ENCODE results near the gene E2F2. TPM values are rescaled to one million over a fixed set of nuclear protein-coding genes. Genes with fewer than 3 reads are reported as not detected.
A peak's percentile ranks its signal among the peaks of the same experiment; 100 is the strongest.

Gene E2F2
- total RNA-seq, 2 experiments from 2014 or later: 31.3 to 33.8 TPM

DNA sequence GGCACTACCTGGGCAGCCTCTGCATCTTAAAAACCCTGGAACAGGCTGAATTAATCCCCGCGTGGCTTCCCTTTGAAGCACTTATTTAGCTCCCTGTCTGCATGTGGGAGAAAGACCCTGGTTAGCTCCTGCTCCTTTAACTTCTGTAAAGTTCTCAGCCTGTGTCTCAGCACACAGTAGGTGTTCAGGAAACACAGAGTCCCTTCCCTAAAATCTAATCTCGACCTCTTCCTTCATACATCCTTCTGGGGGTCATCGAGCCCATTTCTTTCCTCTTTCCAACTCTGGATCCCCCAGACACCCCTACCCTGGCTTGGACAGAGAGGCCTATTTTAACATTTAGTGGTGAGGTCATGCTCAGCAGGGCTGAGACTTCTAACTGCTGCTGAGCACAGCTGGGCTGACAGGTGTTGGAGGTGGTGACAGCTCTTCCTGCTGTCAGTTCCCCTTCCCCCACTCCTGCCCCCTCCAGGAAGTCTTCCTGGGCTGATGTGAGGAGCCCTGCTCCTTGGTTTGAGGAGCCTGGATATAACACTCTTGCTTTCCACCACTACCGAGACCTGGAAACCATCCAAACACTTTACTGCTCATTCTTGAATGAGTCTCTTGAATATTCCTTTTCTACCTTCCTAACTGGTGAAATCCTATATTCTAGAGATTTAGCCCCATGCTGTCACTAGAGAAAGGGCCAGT is 5.3 kb downstream of the E2F2 start:
- peak; percentile 54 for DNase-seq
- intact Hi-C loops (cut with micrococcal nuclease): no loop called here
- Mint-ChIP-seq H3K36me3 (ENCODE audit: low read depth) (peaks cover 58% of the 10 kb centered on the region), H3K4me3 (peak overlapping the region; percentile 51), H3K9me3 (no peaks in the 10 kb centered on the region), H3K27me3 (ENCODE audit: low read depth) (no peaks in the 10 kb centered on the region), H3K4me1 (ENCODE audit: low read depth) (peaks cover 53% of the 10 kb centered on the region), H3K27ac (no peak overlapping the region)
- CTCF ChIA-PET: interaction anchor here (0.7 to 11.9 kb wide), 6 partner anchors 9 to 776 kb away, joined by 3 to 143 read pairs (median 4); no protein-coding TSS in a partner anchor

DNA sequence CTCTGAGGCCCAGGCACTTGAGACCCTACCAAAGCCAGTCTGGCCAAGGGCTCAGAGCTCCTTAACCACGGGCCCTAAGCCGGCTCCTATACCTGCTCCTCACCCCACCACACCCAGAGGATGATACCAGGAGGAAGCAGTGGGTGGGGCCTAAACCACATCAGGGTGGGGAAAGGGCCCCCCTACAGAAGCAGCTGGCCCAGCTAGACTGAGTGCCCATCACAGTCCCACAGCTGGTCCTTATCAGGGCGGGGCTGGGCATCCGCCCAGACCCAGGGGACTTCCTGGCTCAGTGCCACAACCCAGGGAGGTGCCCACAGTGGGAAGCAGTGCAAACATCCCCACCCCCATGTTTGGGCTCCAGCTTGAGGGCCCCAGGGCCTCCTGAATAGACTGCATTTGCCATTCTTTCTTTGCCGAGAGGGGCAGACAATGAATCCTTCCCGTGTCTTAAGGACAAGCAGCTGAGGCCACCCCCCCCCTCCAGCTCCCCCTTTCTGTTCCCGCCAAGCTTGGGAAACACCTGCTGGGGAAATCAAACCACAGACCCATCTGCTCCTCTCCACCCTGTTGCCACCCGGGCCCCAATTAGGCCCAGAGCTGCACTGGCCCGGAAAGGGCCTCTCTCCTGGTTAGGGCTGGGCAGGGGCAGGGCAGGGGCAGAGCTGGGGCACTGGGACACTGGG is 6.2 kb downstream of the E2F2 start:
- Mint-ChIP-seq H3K27ac (no peak overlapping the region), H3K4me3 (peak overlapping the region; percentile 51), H3K4me1 (ENCODE audit: low read depth) (peaks cover 53% of the 10 kb centered on the region), H3K27me3 (ENCODE audit: low read depth) (no peaks in the 10 kb centered on the region), H3K36me3 (ENCODE audit: low read depth) (peaks cover 57% of the 10 kb centered on the region), H3K9me3 (no peaks in the 10 kb centered on the region)
- intact Hi-C loops (cut with micrococcal nuclease): no loop called here
- peak; percentile 45 for DNase-seq
- CTCF ChIA-PET: interaction anchor here (0.5 to 11.9 kb wide), 8 partner anchors 10 to 776 kb away, joined by 3 to 143 read pairs (median 4); no protein-coding TSS in a partner anchor

DNA sequence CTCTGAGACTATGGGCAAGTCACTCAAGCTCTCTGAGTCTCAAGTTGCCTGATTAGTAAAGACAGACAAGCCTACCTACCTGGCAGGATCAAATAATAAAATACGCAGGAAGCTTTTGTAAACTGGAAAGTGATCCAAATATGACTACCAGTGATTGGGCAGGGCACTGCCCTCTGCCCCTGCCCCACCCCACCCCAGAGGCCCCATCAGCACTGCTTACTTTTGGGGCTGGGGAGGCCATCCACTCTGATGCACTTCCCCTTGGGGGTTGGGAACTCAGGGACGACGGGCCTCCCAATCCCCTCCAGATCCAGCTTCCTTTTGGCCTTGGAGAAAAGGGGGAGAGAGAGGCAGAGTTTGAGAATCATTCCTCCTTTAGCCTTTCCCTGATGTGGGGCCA is 6.9 kb downstream of the E2F2 start:
- no peaks in the 10 kb centered on the region for H3K9me3 Mint-ChIP-seq
- H3K4me1 Mint-ChIP-seq (ENCODE audit: low read depth): peaks cover 48% of the 10 kb centered on the region
- H3K4me3 Mint-ChIP-seq: no peak overlapping the region
- intact Hi-C loops (cut with micrococcal nuclease): no loop called here
- CTCF ChIA-PET: interaction anchor here (0.5 to 11.9 kb wide), 6 partner anchors 11 to 101 kb away, joined by 3 to 143 read pairs (median 4); no protein-coding TSS in a partner anchor
- DNase-seq: no peak
- no peak overlapping the region for H3K27ac Mint-ChIP-seq
- no peaks in the 10 kb centered on the region for H3K27me3 Mint-ChIP-seq (ENCODE audit: low read depth)
- H3K36me3 Mint-ChIP-seq (ENCODE audit: low read depth): peaks cover 58% of the 10 kb centered on the region

DNA sequence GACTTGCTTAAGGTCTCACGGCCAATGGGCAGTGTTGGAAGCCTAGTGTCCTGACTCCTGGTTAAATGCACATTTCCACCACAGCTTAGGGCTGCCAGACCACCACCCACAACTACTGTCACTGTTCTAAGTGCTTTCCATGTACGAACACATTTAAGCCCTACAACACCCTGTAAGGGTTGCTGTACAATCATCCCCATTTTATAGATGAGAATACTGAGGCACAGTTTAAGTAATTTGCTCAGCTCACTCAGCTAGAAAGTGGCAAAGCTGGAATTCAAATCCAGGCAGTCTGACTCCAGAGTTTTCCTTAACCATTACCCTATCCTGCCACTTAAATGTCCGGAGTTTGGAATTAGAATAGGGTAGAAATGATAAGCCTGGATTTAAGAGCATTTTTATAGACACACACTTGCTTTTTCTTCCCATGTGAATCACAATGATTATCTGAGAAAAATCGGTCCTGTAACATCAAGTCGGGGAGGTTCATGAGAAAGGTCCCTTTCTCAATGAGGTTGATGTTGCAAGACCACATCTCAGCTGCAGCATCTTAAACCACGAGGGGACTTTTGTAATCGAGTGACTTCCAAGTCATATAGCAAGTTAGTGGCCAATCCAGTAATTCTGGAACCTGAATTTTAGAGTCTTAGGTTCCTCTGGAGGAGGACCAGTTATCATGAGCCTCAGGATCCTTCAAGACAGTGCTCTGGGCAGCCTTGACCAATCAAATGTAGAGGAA is 8.6 kb downstream of the E2F2 start:
- Mint-ChIP-seq H3K4me1 (ENCODE audit: low read depth) (peaks cover 30% of the 10 kb centered on the region), H3K27me3 (ENCODE audit: low read depth) (no peaks in the 10 kb centered on the region), H3K4me3 (no peak overlapping the region), H3K27ac (no peak overlapping the region), H3K9me3 (no peaks in the 10 kb centered on the region), H3K36me3 (ENCODE audit: low read depth) (peaks cover 66% of the 10 kb centered on the region)
- no peak for DNase-seq
- CTCF ChIA-PET: interaction anchor here (0.6 to 11.9 kb wide), 3 partner anchors 26 to 1210 kb away, joined by 3 to 143 read pairs (median 3); no protein-coding TSS in a partner anchor
- intact Hi-C loops (cut with micrococcal nuclease): no loop called here

DNA sequence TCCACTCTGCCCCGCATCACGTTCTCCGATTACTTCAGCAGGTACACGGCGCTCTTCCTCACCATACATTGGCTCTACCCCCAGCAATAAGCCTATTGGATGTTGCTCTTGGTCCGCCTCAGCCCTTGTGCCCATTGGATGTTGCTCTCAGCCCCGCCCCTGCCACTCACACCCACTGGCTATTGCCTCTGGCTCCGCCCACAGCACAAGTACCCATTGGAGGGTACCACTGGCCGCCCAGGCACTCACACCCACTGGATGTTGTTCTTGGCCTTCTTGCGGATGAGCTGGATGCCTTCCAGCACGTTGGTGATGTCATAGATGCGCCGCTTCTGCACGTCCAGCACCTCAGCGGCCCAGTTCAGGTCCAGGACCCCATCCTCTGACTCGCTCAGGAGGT is 9.4 kb downstream of the E2F2 start:
- CTCF ChIA-PET: no interaction called here
- H3K4me3 Mint-ChIP-seq: no peak overlapping the region
- H3K4me1 Mint-ChIP-seq (ENCODE audit: low read depth): peaks cover 22% of the 10 kb centered on the region
- H3K27me3 Mint-ChIP-seq (ENCODE audit: low read depth): no peaks in the 10 kb centered on the region
- DNase-seq: no peak
- no peak overlapping the region for H3K27ac Mint-ChIP-seq
- intact Hi-C loops (cut with micrococcal nuclease): no loop called here
- peaks cover 70% of the 10 kb centered on the region for H3K36me3 Mint-ChIP-seq (ENCODE audit: low read depth)
- H3K9me3 Mint-ChIP-seq: no peaks in the 10 kb centered on the region

DNA sequence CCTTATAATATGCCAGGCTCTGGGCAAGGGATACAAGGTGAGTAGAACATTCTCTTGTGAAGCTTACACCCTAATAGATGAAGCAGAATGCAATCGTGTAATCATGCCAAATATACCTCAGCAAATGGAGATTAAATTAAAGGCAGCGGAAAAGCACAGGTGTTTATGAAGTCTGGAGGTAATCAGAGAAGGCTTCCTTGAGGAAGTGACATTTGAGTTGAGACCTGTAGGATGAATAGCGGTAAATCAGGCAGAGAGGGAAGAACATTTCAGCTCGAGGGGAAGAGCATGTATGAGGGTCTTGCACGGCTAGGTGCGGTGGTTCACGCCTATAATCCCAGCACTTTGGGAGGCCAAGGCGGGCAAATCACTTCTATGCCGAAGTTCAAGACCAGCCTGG is 13.5 kb downstream of the E2F2 start:
- Mint-ChIP-seq H3K36me3 (ENCODE audit: low read depth) (peaks cover 75% of the 10 kb centered on the region), H3K27ac (no peak overlapping the region), H3K27me3 (ENCODE audit: low read depth) (no peaks in the 10 kb centered on the region), H3K4me3 (no peak overlapping the region), H3K9me3 (no peaks in the 10 kb centered on the region), H3K4me1 (ENCODE audit: low read depth) (no peaks in the 10 kb centered on the region)
- intact Hi-C loops (cut with micrococcal nuclease): no loop called here
- no peak for DNase-seq
- CTCF ChIA-PET: interaction anchor here (0.8 kb wide), 1 partner anchor 10 kb away, joined by 3 read pairs; no protein-coding TSS in a partner anchor

DNA sequence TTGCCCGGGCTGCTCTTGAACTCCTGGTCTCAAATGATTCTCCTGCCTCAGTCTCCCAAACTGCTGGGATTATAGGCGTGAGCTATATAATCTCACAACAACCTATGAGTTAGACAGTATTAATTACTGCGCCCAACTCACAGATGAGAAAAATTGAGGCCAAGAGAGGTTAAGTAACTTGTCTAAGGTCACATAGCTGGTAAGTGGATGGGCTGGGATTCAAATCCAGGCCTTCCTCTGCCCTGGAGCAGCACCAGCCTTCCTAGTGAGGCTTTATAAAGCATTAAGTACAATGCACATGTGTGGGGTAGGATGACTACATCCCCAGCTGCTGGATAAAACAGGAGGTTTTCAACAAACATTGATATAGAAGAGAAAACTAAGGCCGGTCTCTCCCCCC is 15.1 kb downstream of the E2F2 start:
- Mint-ChIP-seq H3K4me1 (ENCODE audit: low read depth) (no peaks in the 10 kb centered on the region), H3K27ac (no peak overlapping the region), H3K36me3 (ENCODE audit: low read depth) (peaks cover 71% of the 10 kb centered on the region), H3K9me3 (no peaks in the 10 kb centered on the region), H3K4me3 (no peak overlapping the region), H3K27me3 (ENCODE audit: low read depth) (no peaks in the 10 kb centered on the region)
- intact Hi-C loops (cut with micrococcal nuclease): no loop called here
- no peak for DNase-seq
- CTCF ChIA-PET: interaction anchor here (1.1 to 4.8 kb wide), 2 partner anchors 19 to 121 kb away, joined by 3 to 34 read pairs; no protein-coding TSS in a partner anchor

DNA sequence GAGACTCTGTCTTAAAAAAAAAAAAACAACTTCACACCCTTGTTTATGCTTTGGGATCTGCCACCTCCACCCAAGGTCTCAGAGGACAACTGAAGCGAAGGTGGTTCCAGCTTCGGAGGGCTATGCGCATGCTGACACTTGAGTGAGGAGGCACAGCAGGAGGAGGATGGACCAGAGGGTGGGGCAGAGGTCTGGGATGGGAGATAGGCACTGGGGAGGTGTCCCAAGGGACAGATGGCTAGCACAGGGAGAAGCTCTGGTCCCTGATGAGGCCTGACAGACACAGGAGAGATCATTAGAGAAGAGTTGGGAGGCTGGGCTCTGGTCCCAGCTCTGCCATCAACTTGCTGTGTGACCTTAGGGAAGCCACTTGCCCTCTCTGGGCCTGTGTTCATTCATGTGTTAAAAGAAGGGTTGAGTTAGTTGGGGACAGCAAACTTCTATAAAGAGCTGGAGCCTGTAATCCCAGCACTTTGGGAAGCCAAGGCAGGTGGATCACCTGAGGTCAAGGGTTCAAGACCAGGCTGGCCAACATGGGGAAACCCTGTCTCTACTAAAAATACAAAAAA is 16.8 kb downstream of the E2F2 start:
- H3K4me3 Mint-ChIP-seq: no peak overlapping the region
- DNase-seq: no peak
- CTCF ChIA-PET: interaction anchor here (0.5 to 4.8 kb wide), 5 partner anchors 17 to 125 kb away, joined by 3 to 34 read pairs (median 4); no protein-coding TSS in a partner anchor
- H3K36me3 Mint-ChIP-seq (ENCODE audit: low read depth): peaks cover 74% of the 10 kb centered on the region
- no peaks in the 10 kb centered on the region for H3K27me3 Mint-ChIP-seq (ENCODE audit: low read depth)
- no peaks in the 10 kb centered on the region for H3K9me3 Mint-ChIP-seq
- intact Hi-C loops (cut with micrococcal nuclease): no loop called here
- H3K4me1 Mint-ChIP-seq (ENCODE audit: low read depth): no peaks in the 10 kb centered on the region
- H3K27ac Mint-ChIP-seq: no peak overlapping the region

DNA sequence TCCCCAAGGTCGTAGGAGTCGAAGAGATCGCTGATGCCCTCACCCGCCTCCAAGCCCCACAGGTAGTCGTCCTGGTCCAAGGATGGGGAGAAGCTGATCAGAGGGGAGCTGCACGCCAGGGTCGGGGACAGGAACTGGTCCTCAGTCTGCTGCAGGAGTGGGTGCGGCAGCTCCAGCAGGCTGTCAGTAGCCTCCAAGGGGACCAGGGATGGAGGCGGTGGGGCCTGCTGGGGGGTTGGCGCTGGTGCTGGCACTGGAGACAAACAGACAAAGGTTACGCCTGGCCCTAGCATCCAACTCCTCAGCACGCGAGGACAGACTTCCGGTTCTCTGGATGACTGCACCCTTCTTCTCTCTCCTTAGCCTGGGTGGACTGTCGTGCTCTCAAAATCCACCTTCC is 21.1 kb downstream of the E2F2 start:
- CTCF ChIA-PET: interaction anchor here (0.9 to 1.0 kb wide), 2 partner anchors 35 to 156 kb away, joined by 3 to 6 read pairs; no protein-coding TSS in a partner anchor
- intact Hi-C loops (cut with micrococcal nuclease): no loop called here
- H3K9me3 Mint-ChIP-seq: no peaks in the 10 kb centered on the region
- H3K4me1 Mint-ChIP-seq (ENCODE audit: low read depth): no peaks in the 10 kb centered on the region
- no peak for DNase-seq
- no peak overlapping the region for H3K27ac Mint-ChIP-seq
- H3K4me3 Mint-ChIP-seq: no peak overlapping the region
- no peaks in the 10 kb centered on the region for H3K27me3 Mint-ChIP-seq (ENCODE audit: low read depth)
- peaks cover 48% of the 10 kb centered on the region for H3K36me3 Mint-ChIP-seq (ENCODE audit: low read depth)

DNA sequence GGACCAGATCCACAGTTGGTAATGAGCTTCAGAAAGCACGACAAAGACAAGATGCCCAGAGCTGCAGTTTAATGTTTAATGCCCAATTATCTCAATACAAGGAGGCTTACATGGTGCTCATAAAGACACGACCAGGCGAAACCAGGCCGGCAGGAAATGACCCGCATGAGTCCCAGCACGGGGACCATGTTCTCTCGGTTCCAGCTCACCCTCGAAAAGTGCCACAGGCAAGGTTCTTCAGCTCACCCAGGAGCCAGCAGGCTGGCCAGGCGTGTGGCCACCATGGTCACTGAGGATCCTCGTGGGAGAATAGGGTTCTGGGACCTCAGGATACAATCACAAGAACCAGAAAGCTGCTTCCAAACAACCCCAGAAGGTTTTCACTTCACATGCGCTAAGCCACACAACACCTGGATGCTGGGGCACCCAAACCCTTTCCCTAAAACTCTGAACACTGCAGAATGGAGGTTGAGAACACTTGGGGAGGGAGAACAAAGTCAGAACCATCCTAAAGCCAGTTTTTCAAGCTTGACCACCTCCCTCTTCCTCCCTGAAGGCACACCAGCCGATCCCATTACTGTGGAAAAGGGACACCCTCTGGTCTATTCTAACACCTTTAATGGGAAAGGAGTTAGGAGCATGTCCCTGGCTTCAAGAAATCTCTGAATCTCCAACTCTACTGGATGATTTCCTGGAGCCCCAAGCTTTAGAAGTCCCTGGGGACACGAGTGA is 24.5 kb downstream of the E2F2 start:
- no peak overlapping the region for H3K4me3 Mint-ChIP-seq
- CTCF ChIA-PET: interaction anchor here (1.0 to 4.0 kb wide), 3 partner anchors 9 to 45 kb away, joined by 3 to 41 read pairs (median 6); no protein-coding TSS in a partner anchor
- H3K4me1 Mint-ChIP-seq (ENCODE audit: low read depth): no peaks in the 10 kb centered on the region
- intact Hi-C loops (cut with micrococcal nuclease): no loop called here
- H3K9me3 Mint-ChIP-seq: no peaks in the 10 kb centered on the region
- no peak for DNase-seq
- peaks cover 27% of the 10 kb centered on the region for H3K36me3 Mint-ChIP-seq (ENCODE audit: low read depth)
- no peak overlapping the region for H3K27ac Mint-ChIP-seq
- H3K27me3 Mint-ChIP-seq (ENCODE audit: low read depth): no peaks in the 10 kb centered on the region

DNA sequence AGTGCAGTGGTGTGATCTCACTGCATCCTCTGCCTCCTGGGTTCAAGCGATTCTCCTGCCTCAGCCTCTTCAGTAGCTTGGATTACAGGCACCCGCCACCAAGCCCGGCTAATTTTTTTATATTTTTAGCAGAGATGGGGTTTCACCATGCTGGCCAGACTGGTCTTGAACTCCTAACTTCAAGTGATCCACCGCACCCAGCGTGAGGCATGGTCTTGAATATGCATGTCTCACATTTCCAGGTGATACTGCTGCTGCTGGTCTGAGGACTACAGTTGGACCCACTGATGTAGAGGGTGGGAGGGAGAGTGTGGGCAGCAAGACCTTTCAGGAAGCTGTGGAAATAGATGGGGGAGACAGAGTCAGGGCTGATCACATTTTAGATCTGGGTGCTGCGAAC is 25.2 kb downstream of the E2F2 start:
- Mint-ChIP-seq H3K27me3 (ENCODE audit: low read depth) (no peaks in the 10 kb centered on the region), H3K9me3 (no peaks in the 10 kb centered on the region), H3K27ac (no peak overlapping the region), H3K4me1 (ENCODE audit: low read depth) (no peaks in the 10 kb centered on the region), H3K4me3 (no peak overlapping the region), H3K36me3 (ENCODE audit: low read depth) (peaks cover 20% of the 10 kb centered on the region)
- intact Hi-C loops (cut with micrococcal nuclease): no loop called here
- CTCF ChIA-PET: interaction anchor here (1.7 to 4.0 kb wide), 2 partner anchors 9 to 34 kb away, joined by 6 to 41 read pairs; no protein-coding TSS in a partner anchor
- no peak for DNase-seq
